ENCODE results near the gene SPDYE4. TPM values are rescaled to one million over a fixed set of nuclear protein-coding genes. Genes with fewer than 3 reads are reported as not detected.

SPDYE4 gene
- total RNA-seq, 4 donors from 2014 or later, result not detected

GRCh38 chr17:8801135-8801840 lies 42.9 kb upstream of the SPDYE4 start:
- TF ChIP-seq POLR2AphosphoS5 (IDR thresholded peaks at IDR 0.05), result no peak
- TF ChIP-seq EP300 (IDR thresholded peaks at IDR 0.05), result no peak
- TF ChIP-seq CTCF (IDR thresholded peaks at IDR 0.05), result no peak
- no peak for TF ChIP-seq POLR2A (IDR thresholded peaks at IDR 0.05)
- Histone ChIP-seq H3K9me3 (no peaks in the 10 kb centered on the region), H3K36me3 (no peaks in the 10 kb centered on the region), H3K4me1 (peaks cover 0 to 6% (median 0%) of the 10 kb centered on the region in 3 donors), H3K27ac (no peak overlapping the region), H3K4me3 (no peak overlapping the region), H3K27me3 (peaks cover 49% of the 10 kb centered on the region)
- 83 to 95% methylated on average over 2 of the region's 6 CpGs for WGBS, 2 donors (ENCODE audit: low coverage in 1 of 2)
- no peak for ATAC-seq

- no peak for TF ChIP-seq POLR2A (IDR thresholded peaks at IDR 0.05)
- no peak for TF ChIP-seq EP300 (IDR thresholded peaks at IDR 0.05)
- TF ChIP-seq POLR2AphosphoS5 (IDR thresholded peaks at IDR 0.05), result no peak
- no peak for TF ChIP-seq CTCF (IDR thresholded peaks at IDR 0.05)
- no peaks in the 10 kb centered on the region for H3K9me3 ChIP-seq
- 80 to 100% methylated on average over 1 to 2 of the region's 2 CpGs for WGBS, 2 donors (ENCODE audit: low coverage in 1 of 2)
- no peak overlapping the region for H3K4me3 ChIP-seq
- no peak overlapping the region for H3K27ac ChIP-seq
- peaks cover 49% of the 10 kb centered on the region for H3K27me3 ChIP-seq
- peaks cover 0 to 6% (median 0%) of the 10 kb centered on the region in 3 donors for H3K4me1 ChIP-seq
- H3K36me3 ChIP-seq, result no peaks in the 10 kb centered on the region
- no peak for ATAC-seq
These were observed 42.3 kb upstream of the SPDYE4 start for GRCh38 chr17:8800656-8801055.

GRCh38 chr17:8799570-8800212 lies 41.3 kb upstream of the SPDYE4 start:
- no peak overlapping the region for H3K27ac ChIP-seq
- H3K9me3 ChIP-seq, result no peaks in the 10 kb centered on the region
- H3K4me1 ChIP-seq, result peaks cover 0 to 6% (median 0%) of the 10 kb centered on the region in 3 donors
- TF ChIP-seq CTCF (IDR thresholded peaks at IDR 0.05) (no peak), POLR2A (IDR thresholded peaks at IDR 0.05) (no peak), EP300 (IDR thresholded peaks at IDR 0.05) (no peak), POLR2AphosphoS5 (IDR thresholded peaks at IDR 0.05) (no peak)
- H3K27me3 ChIP-seq, result peaks cover 46% of the 10 kb centered on the region
- H3K4me3 ChIP-seq, result no peak overlapping the region
- no peak for ATAC-seq
- 43 to 81% methylated on average over 5 to 10 of the region's 15 CpGs for WGBS, 2 donors (ENCODE audit: low coverage in 1 of 2)
- no peaks in the 10 kb centered on the region for H3K36me3 ChIP-seq

GRCh38 chr17:8798846-8799569 lies 40.7 kb upstream of the SPDYE4 start, which contains the start of gene MFSD6L:
TSS of gene MFSD6L (minus strand) at chr17:8799365. CDS start at chr17:8799120, 245 bp downstream.
- Histone ChIP-seq H3K27ac (no peak within 1 kb of the TSS), H3K4me1 (peaks cover 0 to 6% (median 0%) of the 10 kb centered on the region in 3 donors), H3K9me3 (no peaks in the 10 kb centered on the region), H3K27me3 (peaks cover 46% of the 10 kb centered on the region), H3K36me3 (no peaks in the 10 kb centered on the region), H3K4me3 (no peak within 1 kb of the TSS)
- no CpG with 5 or more reads among the region's 62 CpGs for WGBS, 2 donors (ENCODE audit: low coverage in 1 of 2)
- TF ChIP-seq CTCF (IDR thresholded peaks at IDR 0.05) (no peak), EP300 (IDR thresholded peaks at IDR 0.05) (no peak), POLR2A (IDR thresholded peaks at IDR 0.05) (no peak), POLR2AphosphoS5 (IDR thresholded peaks at IDR 0.05) (no peak)
- no peak for ATAC-seq
